DMS79 treated with DMSO at 0.1 percent for 48 hours (cell line): ENCODE results near the gene DCC.
"Not testable (repeated sequence)": the region's sequence is repeated elsewhere in the genome, so short reads cannot be mapped to it uniquely, and the experiment has no call there.

Experiments used
- DNase-seq: peaks from one replicate; lab custom pipeline; 2025; lab: John Stamatoyannopoulos, UW

The DCC gene

GRCh38 chr18:53417003-53417402, 1077.0 kb downstream of the DCC start:
- DNase-seq = no peak

- DNase-seq = no peak
Measured at GRCh38 chr18:53421869-53422268, 1081.9 kb downstream of the DCC start.

- no peak for DNase-seq
Measured at GRCh38 chr18:53422896-53423295, 1082.9 kb downstream of the DCC start.

- DNase-seq = no peak
Measured at GRCh38 chr18:53426666-53427184, 1086.7 kb downstream of the DCC start.

GRCh38 chr18:53441761-53442414, 1101.9 kb downstream of the DCC start:
- DNase-seq = no peak

- DNase-seq = no peak
Measured at GRCh38 chr18:53442415-53442783, 1102.4 kb downstream of the DCC start.

DNA sequence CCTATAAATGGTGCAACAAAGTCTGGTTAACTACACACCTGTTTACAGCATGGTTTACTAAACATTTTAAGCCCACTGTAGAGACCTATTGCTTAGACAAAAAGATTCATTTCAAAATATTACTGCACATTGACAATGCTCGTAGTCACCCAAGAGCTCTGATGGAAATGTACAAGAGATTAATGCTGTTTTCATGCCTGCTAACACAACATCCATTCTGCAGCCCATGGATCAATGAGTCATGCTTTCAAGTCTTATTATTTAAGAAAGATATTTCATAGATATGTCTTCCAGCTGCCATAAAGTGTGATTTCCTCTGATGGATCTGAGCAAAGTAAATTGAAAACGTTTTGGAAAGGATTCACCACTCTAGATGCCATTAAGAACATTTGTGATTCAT, 1103.3 kb downstream of the DCC start:
- DNase-seq = no peak

DNA sequence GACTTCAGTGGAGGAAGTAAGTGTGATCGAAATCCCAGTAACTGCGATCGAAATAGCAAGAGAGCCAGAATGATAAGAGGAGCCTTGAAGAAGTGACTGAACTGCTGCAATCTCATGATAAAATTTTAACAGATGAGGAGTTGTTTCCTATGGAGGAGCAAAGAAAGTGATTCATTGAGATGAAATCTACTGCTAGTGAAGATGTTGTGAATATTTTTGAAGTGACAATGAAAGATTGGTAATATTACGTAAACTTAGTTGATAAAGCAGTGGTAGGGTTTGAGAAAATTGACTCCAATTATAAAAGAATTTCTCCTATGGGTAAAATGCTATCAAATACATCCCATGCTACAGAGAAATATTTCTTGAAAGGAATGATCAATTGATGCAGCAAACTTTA, 1103.8 kb downstream of the DCC start:
- no peak for DNase-seq

DNA sequence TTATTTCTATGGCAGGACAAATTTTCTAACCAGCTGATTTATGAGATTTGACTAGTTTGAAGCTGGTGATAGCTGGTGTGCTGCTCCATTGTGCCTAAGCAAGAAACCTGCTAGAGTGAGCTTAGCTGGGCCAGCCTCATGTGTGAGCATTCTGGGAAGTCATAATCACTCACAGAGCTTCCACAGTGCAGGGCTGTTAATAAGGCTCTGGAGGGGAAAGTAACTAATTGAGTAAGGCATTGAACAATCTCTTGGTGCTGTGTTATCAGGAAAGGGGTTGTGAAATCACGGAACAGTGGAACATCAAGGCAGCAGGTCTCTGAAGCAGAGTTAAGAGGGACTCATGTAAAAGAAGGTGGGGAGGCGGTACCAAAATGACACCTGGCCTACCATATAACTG, 1111.9 kb downstream of the DCC start:
- DNase-seq = no peak

DNA sequence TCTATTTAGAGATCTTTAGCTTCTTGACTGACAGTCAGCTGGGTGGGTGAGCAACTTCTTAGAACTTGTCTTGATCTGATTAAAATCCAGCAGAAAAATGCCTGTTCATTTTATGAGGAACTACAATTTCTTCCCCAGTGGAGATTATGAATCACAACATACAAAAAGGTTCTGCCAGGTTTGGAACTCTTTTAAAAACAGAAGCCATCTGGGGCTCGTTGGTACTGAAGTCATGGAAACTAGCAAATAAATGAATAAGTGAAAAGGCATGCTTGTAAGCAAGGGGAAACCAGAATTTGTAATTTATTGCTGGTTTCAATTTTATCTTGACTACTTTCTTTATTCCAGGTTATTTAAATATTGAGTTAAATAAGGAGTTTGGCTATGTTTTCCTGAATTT, 1117.1 kb downstream of the DCC start:
- no peak for DNase-seq

GRCh38 chr18:53458268-53458667, 1118.3 kb downstream of the DCC start:
- DNase-seq = no peak

DNA sequence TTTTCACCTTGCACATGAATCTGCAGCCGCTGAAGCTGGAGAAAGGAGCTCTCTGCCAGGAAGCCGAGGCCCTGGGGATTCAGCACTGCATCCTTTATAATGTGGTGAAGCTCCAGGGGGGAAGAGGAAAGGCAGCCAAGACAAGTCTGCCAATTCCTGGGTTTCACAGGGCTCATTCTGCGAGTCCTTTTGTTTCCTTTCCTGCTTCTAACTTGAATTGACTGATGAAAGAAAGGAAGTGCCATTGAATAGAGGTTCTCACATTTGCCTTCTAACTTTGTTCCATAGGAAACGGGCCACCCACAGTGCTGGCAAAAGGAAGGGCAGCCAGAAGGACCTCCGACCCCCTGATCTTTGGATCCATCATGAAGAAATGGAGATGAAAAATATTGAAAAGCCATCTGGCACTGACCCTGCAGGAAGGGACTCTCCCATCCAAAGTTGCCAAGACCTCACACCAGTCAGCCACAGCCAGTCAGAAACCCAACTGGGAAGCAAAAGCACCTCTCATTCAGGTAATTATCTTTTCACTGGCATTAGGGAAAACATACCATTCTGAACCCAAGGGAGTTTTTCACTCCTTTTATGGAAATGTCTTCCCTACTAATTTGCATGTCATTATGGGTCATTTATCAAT, 1119.1 kb downstream of the DCC start:
- DNase-seq = no peak

GRCh38 chr18:53467756-53468155, 1127.8 kb downstream of the DCC start:
- no peak for DNase-seq

GRCh38 chr18:53468173-53468572, 1128.2 kb downstream of the DCC start:
- DNase-seq = not testable (repeated sequence)

DNA sequence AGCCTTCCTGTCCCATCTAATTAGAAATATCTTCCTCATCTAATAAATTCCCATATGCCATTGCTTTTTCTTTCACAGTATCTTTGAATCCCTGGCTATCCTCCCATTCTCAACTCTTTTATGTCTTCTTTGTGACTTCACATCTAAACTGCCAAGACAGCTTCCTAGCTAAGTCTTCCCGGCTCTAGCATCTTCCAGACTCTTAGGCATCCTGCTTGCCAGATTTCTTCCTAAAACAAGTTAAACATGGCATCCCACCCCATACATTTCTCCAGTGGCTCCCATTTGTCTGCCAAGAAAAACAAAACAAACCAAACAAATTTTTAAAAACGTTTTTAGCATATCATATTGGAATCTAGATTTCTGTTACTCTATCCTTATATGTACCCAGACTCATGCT, 1132.5 kb downstream of the DCC start:
- no peak for DNase-seq

DNA sequence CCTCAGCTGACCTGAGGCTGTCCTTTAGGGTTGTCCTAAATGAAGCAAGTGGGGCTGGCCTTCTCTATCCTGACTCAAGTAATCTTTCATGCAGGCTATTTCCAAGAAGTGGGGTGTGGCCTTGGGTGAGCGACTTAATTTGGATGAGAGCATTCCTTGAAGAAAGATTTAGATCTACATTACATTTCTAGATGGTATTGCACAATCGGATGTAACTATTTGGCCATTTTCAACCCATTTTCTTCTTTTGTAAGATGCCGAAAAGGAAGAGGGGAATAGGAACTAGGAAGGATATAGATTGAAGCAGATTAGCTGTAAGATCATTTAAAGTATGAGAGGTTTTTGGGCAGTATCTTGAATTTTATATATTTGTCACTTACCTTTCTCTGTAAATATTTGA, 1138.2 kb downstream of the DCC start:
- no peak for DNase-seq

- DNase-seq = no peak
Measured at GRCh38 chr18:53486296-53486695, 1146.3 kb downstream of the DCC start.

- DNase-seq = no peak
Measured at GRCh38 chr18:53489266-53489665, 1149.3 kb downstream of the DCC start.

- DNase-seq = no peak
Measured at GRCh38 chr18:53490019-53490418, 1150.0 kb downstream of the DCC start.

GRCh38 chr18:53496028-53496427, 1156.0 kb downstream of the DCC start:
- DNase-seq = no peak

DNA sequence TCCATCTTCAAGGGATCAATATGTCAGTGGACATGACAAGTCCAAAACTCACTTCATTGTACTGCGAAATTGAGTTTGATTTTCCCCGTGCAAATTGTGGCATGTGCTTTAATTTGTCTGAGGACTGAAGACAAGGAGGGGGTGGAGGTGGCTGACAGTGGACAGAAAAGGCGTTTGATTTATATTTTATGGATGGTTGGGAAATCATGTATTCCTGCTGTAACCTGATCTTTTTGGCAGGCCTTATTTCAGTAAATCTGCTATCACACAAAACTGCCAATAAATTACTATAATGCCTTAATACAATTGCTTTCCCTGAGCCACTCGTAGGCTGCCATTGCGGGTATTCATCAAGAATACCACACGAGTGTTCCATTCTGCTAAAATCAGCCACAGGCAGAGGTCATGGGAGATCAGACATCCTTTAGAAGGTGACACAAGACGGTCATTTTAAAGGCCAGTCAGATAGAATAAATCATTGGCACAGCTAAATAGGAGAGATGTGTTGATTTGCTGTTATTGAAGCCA, 1164.0 kb downstream of the DCC start:
- no peak for DNase-seq

GRCh38 chr18:53508529-53508928, 1168.5 kb downstream of the DCC start:
- no peak for DNase-seq

- no peak for DNase-seq
Measured at GRCh38 chr18:53509886-53510285, 1169.9 kb downstream of the DCC start.

DNA sequence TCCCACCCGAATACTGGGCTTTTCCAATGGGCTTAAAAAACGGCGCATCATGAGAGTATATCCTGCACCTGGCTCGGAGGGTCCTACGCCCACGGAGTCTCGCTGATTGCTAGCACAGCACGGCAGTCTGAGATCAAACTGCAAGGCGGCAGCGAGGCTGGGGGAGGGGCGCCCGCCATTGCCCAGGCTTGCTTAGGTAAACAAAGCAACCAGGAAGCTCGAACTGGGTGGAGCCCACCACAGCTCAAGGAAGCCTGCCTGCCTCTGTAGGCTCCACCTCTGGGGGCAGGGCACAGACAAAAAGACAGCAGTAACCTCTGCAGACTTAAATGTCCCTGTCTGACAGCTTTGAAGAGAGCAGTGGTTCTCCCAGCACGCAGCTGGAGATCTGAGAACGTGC, 1171.7 kb downstream of the DCC start:
- not testable (repeated sequence) for DNase-seq
